Activated T-helper 1 cell treated with Interleukin-2 at 50 U/mL for 16 hours (primary cell): ENCODE results near the gene DOCK4.

Experiments
- DNase-seq: peaks from one replicate; pipeline ENCODE4 v3.0.0-alpha.2; 2020; ENCODE audit warnings: low read depth

The DOCK4 gene

DNA sequence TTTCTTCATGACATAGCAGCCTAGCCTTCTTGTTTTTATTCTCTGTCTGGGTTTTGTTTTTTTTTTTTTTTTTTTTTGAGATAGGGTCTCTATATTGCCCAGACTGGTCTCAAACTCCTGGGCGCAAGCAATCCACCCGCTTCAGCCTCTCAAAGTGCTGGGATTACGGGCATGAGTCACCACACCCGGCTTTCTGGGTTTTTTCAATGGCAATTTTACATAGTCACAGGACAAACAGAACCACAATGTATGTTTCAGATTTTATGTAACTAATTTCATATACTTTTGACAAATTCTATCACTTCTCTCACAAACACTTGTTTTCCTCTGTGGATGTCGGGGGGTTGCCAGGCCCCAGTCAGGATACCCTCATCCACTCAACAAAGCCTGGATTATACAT, 16.5 kb downstream of the DOCK4 start:
- DNase-seq: no peak

DNA sequence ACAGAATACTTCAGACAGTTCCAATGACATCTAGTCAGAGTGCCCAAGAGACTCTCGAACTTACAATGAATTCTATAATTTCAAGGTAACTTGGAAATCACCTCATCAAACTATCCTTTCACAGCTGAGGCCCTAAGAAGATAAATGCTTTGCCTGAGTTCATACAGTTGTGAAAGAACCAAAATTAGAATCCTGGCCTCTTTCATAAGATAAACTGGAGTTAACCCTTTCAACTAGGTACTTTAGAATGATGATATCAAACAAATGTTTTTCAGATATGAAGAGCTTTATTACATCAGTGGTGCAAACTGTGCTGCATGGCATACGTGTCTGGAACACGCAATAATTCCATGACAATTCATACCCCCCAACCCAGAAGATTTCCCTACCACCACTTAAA, 17.9 kb downstream of the DOCK4 start:
- no peak for DNase-seq

DNA sequence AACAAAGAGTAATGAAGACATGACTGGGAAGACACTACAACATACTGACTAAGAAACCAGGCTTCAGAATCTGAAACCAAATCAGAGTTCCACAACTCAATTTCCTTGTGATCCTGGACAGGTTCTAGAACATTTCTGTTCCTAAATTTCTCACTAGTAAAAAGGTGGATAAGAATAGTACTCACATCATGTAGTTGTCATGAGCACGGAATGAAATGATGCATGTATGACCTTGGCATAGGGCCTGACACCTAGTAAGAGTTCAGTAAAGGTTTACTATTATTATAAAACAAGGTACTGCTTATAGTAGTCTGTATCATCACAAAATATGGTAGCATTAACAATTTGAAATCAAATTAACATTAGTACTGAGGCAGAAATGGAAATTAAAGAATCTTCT, 19.9 kb downstream of the DOCK4 start:
- DNase-seq: no peak

DNA sequence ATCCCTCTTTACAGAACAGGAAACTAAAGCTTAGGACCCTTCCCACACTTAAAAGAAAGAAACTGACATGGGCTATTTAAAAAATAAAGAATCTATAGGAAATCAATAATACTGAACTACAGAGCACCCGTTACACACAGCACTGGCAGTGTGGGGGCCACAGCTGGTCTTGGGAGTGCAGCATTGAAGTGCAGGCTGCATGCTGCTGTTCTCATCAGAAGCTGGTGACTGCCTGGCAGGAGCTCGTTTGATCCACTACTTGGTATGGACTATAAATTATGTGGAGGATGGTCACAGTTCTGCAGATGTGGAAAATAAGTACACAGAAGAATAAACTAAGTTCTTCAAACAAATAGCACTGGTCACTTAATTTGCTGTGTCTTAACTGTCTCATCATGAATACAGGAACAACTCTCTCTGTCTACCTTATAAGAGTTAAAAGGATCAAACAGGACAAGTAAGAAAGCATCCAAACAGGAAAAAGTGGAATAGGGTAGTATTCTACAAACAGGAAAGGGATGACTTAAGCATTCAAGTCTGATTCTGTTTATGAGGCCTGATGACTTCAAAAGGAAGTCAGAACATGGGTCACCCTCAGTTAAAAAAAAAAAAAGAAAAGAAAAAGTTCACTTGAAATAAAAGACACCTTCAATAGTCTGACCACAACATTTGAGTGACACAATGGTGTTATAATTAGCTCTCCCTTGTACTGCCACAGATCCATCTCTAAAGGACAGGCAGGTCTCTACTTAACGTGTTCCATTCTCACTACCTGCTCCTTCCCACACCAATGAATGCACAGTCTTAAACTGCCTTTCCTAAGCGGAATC, 21.0 kb downstream of the DOCK4 start:
- DNase-seq: no peak

DNA sequence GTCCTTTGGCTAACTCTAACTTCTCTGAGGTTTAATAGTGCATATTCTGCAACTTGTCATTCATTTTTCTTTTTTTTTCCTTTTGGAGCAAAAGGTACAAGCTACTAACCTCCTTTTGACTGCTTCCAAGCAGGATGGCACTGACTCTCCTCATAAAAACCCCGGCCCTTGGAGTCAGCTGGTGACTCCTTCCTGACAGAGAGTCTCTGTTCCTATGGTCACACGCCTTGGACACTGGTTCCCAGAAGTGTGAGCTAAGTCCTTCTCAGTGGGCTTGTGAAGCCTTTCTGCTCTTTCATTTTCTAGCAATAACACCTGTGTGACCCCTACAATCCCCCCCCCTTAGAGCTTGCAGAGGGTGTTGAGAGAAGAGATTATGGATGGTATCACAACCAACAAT, 21.7 kb downstream of the DOCK4 start:
- no peak for DNase-seq

DNA sequence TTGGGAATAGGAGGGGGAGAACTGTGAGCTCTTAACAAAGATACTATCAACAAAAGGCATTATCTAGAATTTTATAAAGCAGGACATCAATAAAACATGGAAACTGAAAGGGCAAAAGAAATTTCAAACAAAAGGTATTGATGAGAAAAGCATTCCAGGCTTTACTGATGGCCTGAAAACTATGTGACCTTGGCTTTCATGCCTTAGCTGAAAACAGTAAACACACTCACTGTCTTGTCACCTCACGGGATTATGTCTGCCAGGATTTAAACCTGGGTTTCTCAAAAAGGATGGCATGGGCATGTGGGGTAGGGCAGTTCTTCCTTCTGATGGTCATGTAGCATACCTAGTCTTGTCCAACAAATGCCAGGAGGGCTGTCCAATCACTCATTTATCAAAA, 22.9 kb downstream of the DOCK4 start:
- DNase-seq: no peak

DNA sequence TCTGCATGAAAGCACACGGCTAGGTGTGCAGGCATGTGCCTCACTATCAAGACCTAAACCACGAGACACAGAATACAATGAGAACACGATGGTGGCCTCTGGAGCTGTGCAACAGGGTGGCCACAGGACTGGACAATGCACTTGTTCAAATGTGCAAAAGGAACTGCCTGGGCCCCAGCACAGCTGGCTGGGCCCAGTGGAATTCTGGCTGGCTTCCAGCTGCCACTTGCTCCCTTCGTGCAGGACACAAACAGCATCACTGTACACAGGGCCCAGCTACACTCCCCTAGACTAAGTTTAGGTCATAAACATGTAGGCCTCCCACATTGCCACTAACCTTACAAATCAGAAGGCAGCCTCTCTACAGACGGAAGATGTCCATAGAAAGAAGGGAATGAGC, 23.4 kb downstream of the DOCK4 start:
- no peak for DNase-seq

DNA sequence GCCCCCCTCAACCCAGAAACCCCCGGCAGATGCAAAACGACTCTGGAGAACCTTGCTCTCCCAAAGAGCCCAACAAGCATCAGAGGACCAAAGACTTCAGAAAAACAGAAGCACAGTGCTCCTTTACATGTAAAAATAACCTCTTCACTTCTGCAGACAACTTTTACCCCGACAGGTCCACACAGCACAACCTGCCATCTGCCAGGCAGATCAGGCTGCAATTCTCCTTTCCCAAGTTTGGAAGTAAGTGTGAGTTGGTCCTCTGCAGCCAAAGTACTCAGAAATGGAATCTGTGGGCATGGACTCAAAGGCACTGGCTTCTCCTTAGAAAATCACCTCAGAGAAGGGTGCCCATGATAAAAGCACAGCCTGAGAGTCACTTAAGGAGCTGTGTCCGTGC, 26.0 kb downstream of the DOCK4 start:
- no peak for DNase-seq

DNA sequence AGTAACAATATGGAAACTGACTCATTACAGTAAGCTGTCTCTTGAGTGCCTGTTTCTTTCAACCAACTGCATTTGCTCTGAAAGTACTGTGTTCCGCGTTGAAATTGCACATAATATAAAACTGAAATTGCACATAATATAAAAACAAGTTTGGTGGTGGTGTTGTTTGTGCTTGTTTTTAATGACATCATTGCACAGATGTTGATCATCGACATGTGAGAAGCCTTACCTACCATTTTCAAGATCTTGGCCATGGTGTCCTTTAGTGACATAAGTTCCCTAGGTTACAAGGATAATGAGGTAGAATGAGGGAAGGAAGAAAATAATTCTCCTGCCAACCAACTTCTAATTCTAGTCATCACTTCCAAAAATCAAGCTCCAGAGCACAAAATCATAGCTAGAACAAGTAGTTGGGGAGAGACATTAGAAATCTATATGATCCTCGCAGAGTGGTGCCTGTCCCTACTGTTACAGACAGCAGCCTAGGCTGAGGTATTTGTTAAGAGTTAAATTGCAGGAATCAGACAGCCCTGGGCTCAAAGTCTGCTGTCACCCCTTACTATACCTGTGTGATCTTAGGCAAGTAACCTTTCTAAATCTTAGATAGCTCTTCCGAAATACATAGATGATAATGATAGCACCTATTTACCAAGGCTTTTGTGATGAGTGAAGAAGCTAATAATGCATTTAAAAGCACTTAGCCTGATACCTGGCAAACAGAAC, 29.3 kb downstream of the DOCK4 start:
- no peak for DNase-seq

DNA sequence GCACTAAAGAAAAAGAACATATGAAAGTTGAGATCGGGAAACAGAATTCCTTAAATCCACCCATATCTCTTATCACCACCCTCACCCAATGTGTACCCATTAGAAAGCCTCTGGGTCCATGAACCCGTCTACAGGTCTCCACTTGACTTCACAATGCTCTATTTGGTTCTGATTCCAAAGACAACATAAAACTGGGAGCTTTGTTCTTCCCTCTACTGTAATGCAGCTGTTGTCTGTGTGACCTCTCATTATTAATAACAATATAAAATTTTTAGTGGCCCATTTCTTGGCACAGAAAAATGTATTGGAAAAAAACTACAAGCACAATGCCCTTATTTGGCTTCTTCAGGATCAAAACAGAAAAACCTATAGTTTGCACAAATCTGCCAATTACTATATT, 30.0 kb downstream of the DOCK4 start:
- DNase-seq: no peak

DNA sequence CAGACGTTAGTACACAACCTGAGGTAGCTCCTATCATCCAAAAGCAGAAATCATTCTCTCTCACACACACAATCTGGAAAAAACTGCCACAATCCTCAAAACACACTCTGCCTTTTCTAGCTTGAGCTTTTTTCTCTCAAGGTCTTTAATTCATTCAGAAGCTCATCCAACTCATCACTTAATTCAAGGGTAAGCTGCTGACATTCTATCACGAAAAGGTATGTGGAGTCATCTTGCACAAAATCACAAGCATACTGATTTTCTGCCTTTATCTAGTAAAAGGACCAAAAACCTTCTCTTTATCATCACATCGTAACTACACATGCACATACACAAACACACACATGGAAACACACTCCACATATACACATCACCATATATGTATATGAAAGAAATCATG, 32.0 kb downstream of the DOCK4 start:
- no peak for DNase-seq

DNA sequence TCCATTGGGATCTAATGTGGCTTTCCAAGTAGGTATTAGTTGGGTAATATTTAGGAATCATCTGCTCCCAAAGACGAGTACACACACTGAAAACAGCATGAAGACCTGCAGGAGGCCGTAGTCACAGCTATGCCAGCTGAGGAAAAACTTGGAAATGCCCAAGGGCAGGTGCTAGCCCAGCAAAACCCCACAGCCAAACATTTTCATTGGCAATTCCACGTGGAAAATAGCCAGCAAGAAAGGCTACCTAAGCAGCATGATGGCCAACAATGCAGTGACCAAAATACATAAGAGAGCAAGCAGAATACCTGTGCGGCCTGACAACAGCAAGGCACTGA, 32.7 kb downstream of the DOCK4 start:
- no peak for DNase-seq

DNA sequence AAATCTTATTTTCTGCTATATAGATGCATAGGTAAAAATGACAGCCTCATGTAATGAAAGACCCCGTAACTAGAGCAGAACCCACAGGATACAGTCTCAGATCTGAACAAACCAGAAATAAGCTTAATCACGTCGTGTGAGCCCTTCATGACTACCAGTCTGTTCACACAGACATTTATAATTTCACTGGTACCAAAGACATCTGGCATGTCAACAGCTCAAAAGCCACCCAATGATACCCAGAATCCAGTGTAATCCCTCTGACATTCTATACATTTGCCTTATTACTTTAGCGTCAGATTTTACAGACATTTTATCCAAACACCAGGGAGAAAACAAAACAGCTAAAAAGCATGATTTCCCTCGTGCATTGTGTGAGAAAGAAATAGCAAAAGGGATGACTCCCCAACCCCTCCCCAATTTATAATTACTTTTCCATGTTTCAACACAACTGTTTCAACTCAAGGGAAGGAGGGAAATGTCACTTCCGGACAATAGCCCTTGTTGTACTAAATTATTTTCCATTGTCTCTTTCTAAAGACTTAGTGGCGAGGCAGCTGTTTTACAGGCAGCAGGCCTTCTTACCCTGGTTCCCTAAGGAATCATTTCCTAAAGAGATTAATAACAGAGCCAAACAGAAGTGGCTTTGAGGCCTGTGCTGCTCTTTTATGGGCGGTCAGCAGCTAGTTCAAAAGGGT, 33.2 kb downstream of the DOCK4 start:
- DNase-seq: no peak

DNA sequence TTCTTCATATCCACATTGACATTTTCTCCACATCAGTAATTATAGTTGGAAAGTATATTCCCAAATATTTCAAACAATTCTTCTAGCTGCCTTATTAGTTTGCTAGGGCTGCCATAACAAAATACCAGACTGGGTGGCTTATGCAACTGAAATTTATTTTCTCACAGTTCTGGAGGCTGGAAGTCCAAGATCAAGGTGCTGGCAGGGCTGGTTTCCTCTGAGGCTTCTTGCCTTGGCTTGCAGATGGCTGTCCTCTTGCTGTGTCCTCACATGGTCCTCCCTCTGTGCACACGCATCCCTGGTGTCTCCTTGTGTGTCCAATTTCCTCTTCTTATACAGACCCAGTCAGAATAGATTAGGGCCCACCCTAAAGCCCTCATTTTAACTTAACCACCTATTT, 34.5 kb downstream of the DOCK4 start:
- no peak for DNase-seq

DNA sequence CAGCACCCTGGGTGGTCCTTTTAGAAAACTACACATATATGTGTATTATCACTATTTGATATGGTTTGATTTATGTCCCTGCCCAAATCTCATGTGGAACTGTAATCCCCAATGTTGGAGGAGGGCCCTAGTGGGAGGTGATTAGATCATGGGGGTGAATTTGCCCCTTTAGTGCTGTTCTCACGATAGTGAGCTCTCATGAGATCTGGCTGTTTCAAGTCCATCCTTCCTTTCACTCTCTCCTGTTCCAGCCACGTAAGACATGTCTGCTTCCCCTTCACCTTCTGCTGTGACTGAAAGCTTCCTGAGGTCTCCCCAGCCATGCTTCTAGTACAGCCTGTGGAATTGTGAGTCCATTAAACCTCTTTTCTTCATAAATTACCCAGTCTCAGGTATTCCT, 37.3 kb downstream of the DOCK4 start:
- DNase-seq: no peak

DNA sequence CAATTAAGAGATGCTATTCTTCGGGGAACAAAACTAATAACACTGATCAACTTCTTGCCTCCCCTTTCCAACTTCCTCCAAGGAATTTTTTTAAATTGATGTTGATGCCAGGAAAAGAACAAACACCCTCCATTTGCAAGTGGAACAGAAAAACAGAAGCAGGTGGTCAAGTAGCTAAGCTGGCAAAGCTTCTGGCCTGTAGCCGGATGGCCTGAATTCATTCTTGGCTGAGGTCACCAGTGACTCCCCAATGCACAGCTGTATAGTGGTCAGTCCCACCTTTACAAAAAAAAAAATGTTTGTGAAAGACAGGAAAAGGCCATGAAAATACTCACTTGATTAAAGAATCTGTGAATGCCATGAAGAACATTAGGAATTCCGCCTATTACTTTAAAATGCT, 39.1 kb downstream of the DOCK4 start:
- DNase-seq: no peak

DNA sequence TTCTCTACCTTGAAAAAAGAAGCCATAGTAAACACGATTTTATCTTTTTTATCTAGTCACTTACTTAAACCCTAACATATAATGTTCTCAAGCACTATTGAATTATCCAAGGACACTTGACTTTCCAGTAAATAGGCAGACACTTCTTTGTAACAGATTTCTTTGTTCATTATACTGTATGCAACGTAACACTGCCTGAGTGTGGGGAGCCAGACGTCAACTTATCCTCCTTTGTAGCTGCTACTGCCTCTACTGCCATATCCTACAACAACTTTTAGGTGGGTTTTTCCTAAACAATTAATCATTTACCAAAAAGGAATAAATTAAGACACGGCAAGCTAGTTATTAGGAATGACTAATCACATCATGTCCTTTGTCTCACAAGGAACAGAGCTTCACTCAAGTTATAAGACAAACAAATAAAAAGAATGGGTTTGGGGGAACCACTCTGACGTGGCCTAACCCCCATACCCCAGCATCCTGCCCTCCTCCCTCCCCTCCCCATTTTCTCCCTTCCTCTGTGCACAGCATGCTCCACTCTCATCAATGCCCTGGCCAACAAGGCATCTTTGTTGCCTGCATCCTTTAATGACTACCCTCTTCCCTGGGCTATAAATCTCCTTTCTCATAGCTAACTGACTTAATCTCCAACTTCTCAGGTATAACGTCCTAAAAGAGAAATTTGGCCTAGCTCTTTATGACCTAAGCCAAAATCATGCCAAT, 43.3 kb downstream of the DOCK4 start:
- no peak for DNase-seq

DNA sequence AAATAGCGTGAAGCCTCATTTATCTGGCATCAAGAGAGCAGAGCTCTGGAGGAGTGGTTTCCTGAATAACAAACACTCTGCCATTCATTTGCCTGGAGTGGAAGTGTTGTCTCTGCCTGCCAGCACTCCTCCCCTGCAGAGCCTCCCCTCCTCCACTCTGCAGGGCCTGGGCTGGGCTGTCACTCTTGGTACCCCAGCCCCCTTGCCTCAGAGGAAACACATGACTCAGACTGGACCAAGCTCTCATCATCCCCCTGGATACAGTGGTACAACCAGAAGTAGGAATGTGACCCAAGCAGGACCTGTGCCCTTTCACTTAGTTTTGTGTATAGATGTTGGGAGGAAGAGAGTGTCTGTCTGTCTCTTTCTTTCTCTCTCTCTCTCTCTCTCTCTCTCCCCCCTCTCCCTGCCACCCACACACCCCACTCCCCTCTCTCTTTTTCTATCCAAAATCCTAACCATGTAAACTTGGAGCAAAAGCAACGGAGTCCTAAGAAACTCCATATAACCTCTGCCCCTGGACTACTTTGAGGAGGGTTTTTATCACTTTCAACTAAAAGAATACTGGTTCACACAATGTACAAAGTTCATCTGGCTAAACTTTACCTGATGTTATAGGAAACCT, 43.9 kb downstream of the DOCK4 start:
- DNase-seq: no peak

DNA sequence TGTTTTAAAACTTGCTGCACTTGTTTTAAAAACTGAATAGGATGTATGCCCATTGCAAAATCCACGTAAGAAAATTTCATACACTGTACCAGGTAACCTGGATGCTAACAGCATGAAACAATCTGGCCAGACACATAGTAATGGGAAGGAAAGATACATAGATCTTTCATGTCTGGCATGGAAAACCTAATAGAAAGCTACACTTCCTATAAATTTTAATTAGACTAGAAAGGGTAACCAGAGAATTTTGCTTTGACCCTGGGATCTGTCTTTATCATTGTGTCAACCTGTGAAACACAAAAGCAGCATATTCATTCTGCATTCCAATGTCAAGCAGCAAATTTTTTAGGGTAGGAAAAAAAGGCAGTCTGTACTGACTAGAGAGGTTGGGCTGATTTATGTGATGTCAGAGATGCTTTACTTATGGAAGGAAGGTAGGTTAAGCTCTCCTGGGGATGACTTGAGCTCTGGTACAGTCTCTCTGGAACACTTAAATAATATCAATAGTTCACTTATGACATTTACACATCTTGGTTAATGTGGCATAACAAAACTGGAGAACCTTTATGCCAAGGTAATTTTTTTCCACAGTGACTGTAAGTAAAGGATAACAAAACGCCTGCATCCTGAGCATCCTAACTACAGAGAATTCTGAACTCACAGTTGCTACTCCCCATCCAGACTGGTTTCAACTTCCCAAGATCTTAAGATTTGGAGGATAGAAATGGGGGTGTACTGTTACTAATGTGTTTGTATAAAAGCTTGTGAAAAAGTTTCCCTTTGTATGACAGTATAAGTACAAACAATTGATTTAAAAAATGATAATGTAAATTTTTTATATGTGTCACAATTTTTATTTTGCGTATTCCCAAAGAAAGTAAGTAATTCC, 44.7 kb downstream of the DOCK4 start:
- DNase-seq: no peak

DNA sequence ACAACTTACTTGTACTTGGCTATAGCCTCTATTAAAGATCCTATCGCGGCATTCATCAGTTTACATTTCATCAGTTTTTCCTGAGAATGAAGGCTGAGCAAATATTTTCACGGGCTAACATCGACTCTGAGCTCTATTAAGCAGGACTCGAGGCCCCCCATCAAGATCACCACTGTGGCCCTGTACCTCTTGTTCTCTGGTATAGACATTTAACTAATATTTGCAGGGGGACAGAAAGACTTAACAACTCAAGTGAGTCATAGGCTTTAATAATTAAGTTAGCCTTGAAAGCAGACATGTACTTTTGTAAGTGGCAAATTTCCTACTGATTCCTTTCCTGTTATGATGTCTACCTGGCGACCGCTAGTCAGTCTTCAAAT, 45.4 kb downstream of the DOCK4 start:
- DNase-seq: no peak

DNA sequence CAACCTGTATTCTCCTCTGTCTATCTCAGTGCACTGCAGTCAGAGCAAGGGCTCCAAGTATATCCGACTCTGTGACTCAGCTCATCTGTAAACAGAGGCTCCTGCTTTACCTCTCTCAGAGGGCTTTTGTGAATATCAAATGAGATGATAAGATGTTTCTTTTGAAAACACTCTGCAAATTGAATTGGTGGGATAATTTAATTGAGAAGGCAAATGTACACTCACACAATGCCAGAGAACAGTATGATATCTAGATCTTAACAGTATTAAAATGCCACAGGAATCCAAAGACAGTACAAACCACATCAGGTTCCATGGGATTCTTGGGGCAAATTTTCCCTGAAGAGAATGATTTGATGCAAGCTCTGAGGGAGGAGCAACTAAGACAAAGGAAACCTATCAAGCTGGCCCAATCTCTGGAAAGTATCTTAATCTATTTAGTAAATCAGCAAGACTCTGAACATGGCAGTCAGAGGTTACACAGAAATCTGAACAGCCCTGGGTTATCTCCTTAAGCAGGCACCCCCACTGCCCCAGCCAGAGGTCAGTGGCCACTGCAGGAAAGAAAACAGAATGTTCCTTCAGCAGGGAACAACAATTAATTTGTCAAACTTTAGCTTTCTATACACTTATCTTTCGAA, 45.9 kb downstream of the DOCK4 start:
- DNase-seq: no peak
